Measurements from ENCODE around the gene DLL3.

DNA sequence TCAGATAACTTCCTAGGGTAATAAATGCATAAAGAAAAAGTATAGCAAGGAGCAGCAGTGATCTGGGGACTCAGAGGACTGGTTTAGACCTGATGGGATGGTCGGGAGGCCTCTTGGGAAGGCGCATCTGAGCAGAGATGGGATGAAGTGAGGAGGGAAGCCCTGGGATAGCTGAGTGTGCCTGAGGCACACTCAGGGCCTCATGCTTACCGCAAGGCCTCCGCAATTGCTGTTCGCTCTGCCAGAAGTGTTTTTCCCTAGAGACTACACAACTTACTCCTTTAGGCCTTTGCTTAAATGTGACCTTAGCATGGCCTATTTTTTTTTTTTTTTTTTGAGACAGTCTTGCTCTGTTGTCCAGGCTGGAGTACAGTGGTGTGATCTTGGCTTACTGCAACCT, 4.1 kb upstream of the DLL3 start:
- TF ChIP-seq, protein P1, sequence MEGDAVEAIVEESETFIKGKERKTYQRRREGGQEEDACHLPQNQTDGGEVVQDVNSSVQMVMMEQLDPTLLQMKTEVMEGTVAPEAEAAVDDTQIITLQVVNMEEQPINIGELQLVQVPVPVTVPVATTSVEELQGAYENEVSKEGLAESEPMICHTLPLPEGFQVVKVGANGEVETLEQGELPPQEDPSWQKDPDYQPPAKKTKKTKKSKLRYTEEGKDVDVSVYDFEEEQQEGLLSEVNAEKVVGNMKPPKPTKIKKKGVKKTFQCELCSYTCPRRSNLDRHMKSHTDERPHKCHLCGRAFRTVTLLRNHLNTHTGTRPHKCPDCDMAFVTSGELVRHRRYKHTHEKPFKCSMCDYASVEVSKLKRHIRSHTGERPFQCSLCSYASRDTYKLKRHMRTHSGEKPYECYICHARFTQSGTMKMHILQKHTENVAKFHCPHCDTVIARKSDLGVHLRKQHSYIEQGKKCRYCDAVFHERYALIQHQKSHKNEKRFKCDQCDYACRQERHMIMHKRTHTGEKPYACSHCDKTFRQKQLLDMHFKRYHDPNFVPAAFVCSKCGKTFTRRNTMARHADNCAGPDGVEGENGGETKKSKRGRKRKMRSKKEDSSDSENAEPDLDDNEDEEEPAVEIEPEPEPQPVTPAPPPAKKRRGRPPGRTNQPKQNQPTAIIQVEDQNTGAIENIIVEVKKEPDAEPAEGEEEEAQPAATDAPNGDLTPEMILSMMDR (IDR thresholded peaks at IDR 0.05 in 8 of 11, conservative IDR thresholded peaks at IDR 0.05 in 3 of 11) = no peak
- no peak for TF ChIP-seq POLR2AphosphoS5 (IDR thresholded peaks at IDR 0.05)

Measured in spleen (tissue), 7 donors.